Activated T-cell treated with anti-CD3 and anti-CD28 coated beads, Interleukin-2, amount 50 U/mL, for 4 hours (primary cell): Measurements from ENCODE around the gene KLHL29. TPM values are rescaled to one million over a fixed set of nuclear protein-coding genes. Genes with fewer than 3 reads are reported as not detected.
"Not testable (repeated sequence)": the region's sequence is repeated elsewhere in the genome, so short reads cannot be mapped to it uniquely, and the experiment has no call there.

Experiments
- ATAC-seq, 2 donors: fragments of 200-7000 bp; cut with Tn5 transposase; one replicate each; pipeline ENCODE4 v1.10.0; 2021
- DNase-seq: peaks from one replicate; pipeline ENCODE4 v3.0.0-alpha.2; 2020
- H3K27me3 Mint-ChIP-seq: one replicate; pipeline ENCODE4 v1.8.0; 2021; ENCODE audit warnings: low read depth, mixed read lengths
- H3K36me3 Mint-ChIP-seq: one replicate; pipeline ENCODE4 v1.8.0; 2022; ENCODE audit warnings: mixed read lengths; ENCODE audit not compliant: insufficient read depth
- H3K4me1 Mint-ChIP-seq: one replicate; pipeline ENCODE4 v1.8.0; 2021; ENCODE audit warnings: low read depth, mixed read lengths
- H3K4me3 Mint-ChIP-seq: one replicate; pipeline ENCODE4 v1.8.0; 2021; ENCODE audit warnings: mild to moderate bottlenecking, moderate library complexity, mixed read lengths
- H3K9me3 Mint-ChIP-seq: one replicate; pipeline ENCODE4 v1.8.0; 2021; ENCODE audit warnings: mixed read lengths
- total RNA-seq, 3 donors: library from RNA; stranded (reverse); gene quantifications; one replicate each; pipeline ENCODE4 v1.2.1, GENCODE V29; 2021

The KLHL29 gene
- total RNA-seq, 3 donors from 2014 or later, result 0.82 to 1.5 (median 1.1) TPM

GRCh38 chr2:23381084-23381483, 3.9 kb upstream of the KLHL29 start:
- no peak for ATAC-seq

GRCh38 chr2:23381485-23381884, 3.5 kb upstream of the KLHL29 start:
- H3K4me1 Mint-ChIP-seq, result peaks cover 24% of the 10 kb centered on the region
- H3K27me3 Mint-ChIP-seq, result peaks cover 31% of the 10 kb centered on the region
- H3K4me3 Mint-ChIP-seq, result no peak overlapping the region
- DNase-seq (no peak), ATAC-seq (no peak)
- no peaks in the 10 kb centered on the region for H3K9me3 Mint-ChIP-seq
- no peaks in the 10 kb centered on the region for H3K36me3 Mint-ChIP-seq

More at GRCh38 chr2:23381084-23381483, 3.9 kb upstream of the KLHL29 start:
- H3K4me3 Mint-ChIP-seq, result peak overlapping the region; percentile 57
- no peaks in the 10 kb centered on the region for H3K9me3 Mint-ChIP-seq
- DNase-seq, result no peak
- H3K36me3 Mint-ChIP-seq, result no peaks in the 10 kb centered on the region
- peaks cover 30% of the 10 kb centered on the region for H3K27me3 Mint-ChIP-seq
- H3K4me1 Mint-ChIP-seq, result peaks cover 20% of the 10 kb centered on the region

GRCh38 chr2:23383100-23383499, 1.9 kb upstream of the KLHL29 start:
- peaks cover 27% of the 10 kb centered on the region for H3K4me1 Mint-ChIP-seq
- no peaks in the 10 kb centered on the region for H3K9me3 Mint-ChIP-seq
- ATAC-seq, result no peak
- no peak for DNase-seq
- H3K27me3 Mint-ChIP-seq, result peaks cover 37% of the 10 kb centered on the region
- H3K36me3 Mint-ChIP-seq, result no peaks in the 10 kb centered on the region
- H3K4me3 Mint-ChIP-seq, result no peak overlapping the region

GRCh38 chr2:23385351-23385747, 370 bp downstream of the KLHL29 start:
- Mint-ChIP-seq H3K4me1 (peaks cover 26% of the 10 kb centered on the region), H3K4me3 (no peak overlapping the region), H3K9me3 (no peaks in the 10 kb centered on the region), H3K27me3 (peaks cover 56% of the 10 kb centered on the region), H3K36me3 (no peaks in the 10 kb centered on the region)
- ATAC-seq (peak; percentile 51 to 60), DNase-seq (no peak)

GRCh38 chr2:23385748-23386338, 864 bp downstream of the KLHL29 start:
- Mint-ChIP-seq H3K36me3 (no peaks in the 10 kb centered on the region), H3K4me1 (peaks cover 21% of the 10 kb centered on the region), H3K9me3 (no peaks in the 10 kb centered on the region), H3K27me3 (peaks cover 58% of the 10 kb centered on the region), H3K4me3 (peak overlapping the region; percentile 82)
- ATAC-seq (peak; percentile 19 to 20), DNase-seq (no peak)

GRCh38 chr2:23386339-23387220, 1.6 kb downstream of the KLHL29 start:
- no peaks in the 10 kb centered on the region for H3K9me3 Mint-ChIP-seq
- ATAC-seq (peak; percentile 15 to 24), DNase-seq (no peak)
- H3K27me3 Mint-ChIP-seq, result peaks cover 62% of the 10 kb centered on the region
- H3K4me3 Mint-ChIP-seq, result peak overlapping the region; percentile 82
- peaks cover 16% of the 10 kb centered on the region for H3K4me1 Mint-ChIP-seq
- no peaks in the 10 kb centered on the region for H3K36me3 Mint-ChIP-seq

- H3K27me3 Mint-ChIP-seq, result peaks cover 65% of the 10 kb centered on the region
- ATAC-seq (no peak), DNase-seq (no peak)
- H3K4me3 Mint-ChIP-seq, result peak overlapping the region; percentile 68
- H3K4me1 Mint-ChIP-seq, result peaks cover 14% of the 10 kb centered on the region
- no peaks in the 10 kb centered on the region for H3K36me3 Mint-ChIP-seq
- H3K9me3 Mint-ChIP-seq, result no peaks in the 10 kb centered on the region
These were observed 2.2 kb downstream of the KLHL29 start for GRCh38 chr2:23387221-23387550.

GRCh38 chr2:23387845-23388244, 2.9 kb downstream of the KLHL29 start:
- Mint-ChIP-seq H3K4me3 (no peak overlapping the region), H3K36me3 (no peaks in the 10 kb centered on the region), H3K9me3 (no peaks in the 10 kb centered on the region), H3K4me1 (peaks cover 14% of the 10 kb centered on the region), H3K27me3 (peaks cover 63% of the 10 kb centered on the region)
- no peak for DNase-seq
- ATAC-seq, result no peak

GRCh38 chr2:23388294-23388693, 3.3 kb downstream of the KLHL29 start:
- ATAC-seq (no peak), DNase-seq (no peak)
- peaks cover 16% of the 10 kb centered on the region for H3K4me1 Mint-ChIP-seq
- no peaks in the 10 kb centered on the region for H3K36me3 Mint-ChIP-seq
- H3K27me3 Mint-ChIP-seq, result peaks cover 63% of the 10 kb centered on the region
- H3K9me3 Mint-ChIP-seq, result no peaks in the 10 kb centered on the region
- no peak overlapping the region for H3K4me3 Mint-ChIP-seq

- Mint-ChIP-seq H3K4me3 (no peak overlapping the region), H3K36me3 (no peaks in the 10 kb centered on the region), H3K9me3 (no peaks in the 10 kb centered on the region), H3K4me1 (peaks cover 20% of the 10 kb centered on the region), H3K27me3 (peaks cover 61% of the 10 kb centered on the region)
- ATAC-seq (no peak), DNase-seq (no peak)
These were observed 4.0 kb downstream of the KLHL29 start for GRCh38 chr2:23388756-23389514.

- Mint-ChIP-seq H3K4me1 (peaks cover 24% of the 10 kb centered on the region), H3K9me3 (no peaks in the 10 kb centered on the region), H3K27me3 (peaks cover 62% of the 10 kb centered on the region), H3K36me3 (no peaks in the 10 kb centered on the region), H3K4me3 (no peak overlapping the region)
- no peak for DNase-seq
- no peak for ATAC-seq
These were observed 5.2 kb downstream of the KLHL29 start for GRCh38 chr2:23390152-23390551.

- DNase-seq, H3K36me3 Mint-ChIP-seq, H3K9me3 Mint-ChIP-seq, H3K4me3 Mint-ChIP-seq, ATAC-seq: not testable (repeated sequence)
- Mint-ChIP-seq H3K4me1 (peaks cover 22% of the 10 kb centered on the region), H3K27me3 (peaks cover 59% of the 10 kb centered on the region)
These were observed 6.3 kb downstream of the KLHL29 start for GRCh38 chr2:23391237-23391736.

- DNase-seq (no peak), ATAC-seq (no peak)
- H3K4me3 Mint-ChIP-seq, result no peak overlapping the region
- no peaks in the 10 kb centered on the region for H3K9me3 Mint-ChIP-seq
- H3K36me3 Mint-ChIP-seq, result no peaks in the 10 kb centered on the region
- peaks cover 41% of the 10 kb centered on the region for H3K27me3 Mint-ChIP-seq
- H3K4me1 Mint-ChIP-seq, result peaks cover 17% of the 10 kb centered on the region
These were observed 8.7 kb downstream of the KLHL29 start for GRCh38 chr2:23393722-23394121.

- DNase-seq, result no peak
- Mint-ChIP-seq H3K9me3 (no peaks in the 10 kb centered on the region), H3K4me1 (peaks cover 17% of the 10 kb centered on the region), H3K4me3 (no peak overlapping the region), H3K36me3 (no peaks in the 10 kb centered on the region), H3K27me3 (peaks cover 31% of the 10 kb centered on the region)
- ATAC-seq, result no peak
These were observed 9.7 kb downstream of the KLHL29 start for GRCh38 chr2:23394700-23395099.
